GM23338 (cell line): ENCODE measurements around the gene EPHA10. TPM values are rescaled to one million over a fixed set of nuclear protein-coding genes. Genes with fewer than 3 reads are reported as not detected.

Experiments
- ATAC-seq: fragments of 200-7000 bp; cut with Tn5 transposase; 3 replicates; pipeline ENCODE4 v1.9.1; 2020
- DNase-seq: peaks from one replicate; pipeline ENCODE4 v3.0.0-alpha.2; 2015; ENCODE audit warnings: low spot score
- H2AFZ ChIP-seq: fragments of 200-600 bp; sonication (generic); 2 replicates; pipeline ENCODE4 v1.8.0; 2016; ENCODE audit warnings: antibody characterized with exemption, mild to moderate bottlenecking, moderate library complexity
- H3F3A ChIP-seq: fragments of 200-600 bp; sonication (generic); replicated peaks from 2 replicates; pipeline ENCODE4 v1.8.0; 2017; ENCODE audit warnings: antibody characterized with exemption, mixed run types, low read depth
- H3K27ac ChIP-seq: fragments of 200-600 bp; sonication (generic); 2 replicates; pipeline ENCODE4 v1.6.1; 2016; ENCODE audit warnings: low read depth
- H3K27me3 ChIP-seq: fragments of 200-600 bp; sonication (generic); 2 replicates; pipeline ENCODE4 v1.8.0; 2016; ENCODE audit warnings: mild to moderate bottlenecking, mixed run types, moderate library complexity; ENCODE audit not compliant: insufficient read depth
- H3K36me3 ChIP-seq: fragments of 200-600 bp; sonication (generic); 2 replicates; pipeline ENCODE4 v1.8.0; 2016; ENCODE audit warnings: mild to moderate bottlenecking; ENCODE audit not compliant: insufficient read depth
- H3K4me1 ChIP-seq: fragments of 200-600 bp; sonication (generic); 2 replicates; pipeline ENCODE4 v1.8.0; 2016; ENCODE audit warnings: mild to moderate bottlenecking, moderate library complexity; ENCODE audit not compliant: insufficient read depth
- H3K4me2 ChIP-seq: fragments of 200-600 bp; sonication (generic); 2 replicates; pipeline ENCODE4 v1.7.1; 2017; ENCODE audit warnings: mixed run types
- H3K4me3 ChIP-seq: fragments of 200-600 bp; sonication (generic); 2 replicates; pipeline ENCODE4 v1.6.1; 2016; ENCODE audit warnings: mixed run types
- H3K79me2 ChIP-seq: fragments of 200-600 bp; sonication (generic); replicated peaks from 2 replicates; pipeline ENCODE4 v1.8.0; 2017; ENCODE audit warnings: mild to moderate bottlenecking; ENCODE audit not compliant: insufficient read depth
- H3K9me2 ChIP-seq: fragments of 200-600 bp; sonication (generic); 2 replicates; pipeline ENCODE4 v1.8.0; 2017; ENCODE audit not compliant: insufficient read depth
- H4K20me1 ChIP-seq: fragments of 200-600 bp; sonication (generic); replicated peaks from 2 replicates; pipeline ENCODE4 v1.8.0; 2017; ENCODE audit warnings: mild to moderate bottlenecking; ENCODE audit not compliant: insufficient read depth
- H3K27ac Mint-ChIP-seq: 2 replicates; pipeline ENCODE4 v1.8.0; 2020; ENCODE audit warnings: inconsistent platforms, mild to moderate bottlenecking, moderate library complexity, mixed read lengths
- H3K27me3 Mint-ChIP-seq: 3 replicates; pipeline ENCODE4 v1.8.0; 2022; ENCODE audit warnings: low read depth, mild to moderate bottlenecking, moderate library complexity, mixed read lengths, inconsistent platforms; ENCODE audit not compliant: insufficient read depth, poor library complexity
- H3K36me3 Mint-ChIP-seq: 3 replicates; pipeline ENCODE4 v1.8.0; 2021; ENCODE audit warnings: low read depth, mild to moderate bottlenecking, inconsistent platforms, moderate library complexity, mixed read lengths
- H3K4me1 Mint-ChIP-seq: 3 replicates; pipeline ENCODE4 v1.8.0; 2020; ENCODE audit warnings: mild to moderate bottlenecking, inconsistent platforms, mixed read lengths
- H3K4me3 Mint-ChIP-seq: 3 replicates; pipeline ENCODE4 v1.8.0; 2021; ENCODE audit warnings: moderate library complexity, mild to moderate bottlenecking, inconsistent platforms, mixed read lengths
- H3K9me3 Mint-ChIP-seq: 3 replicates; pipeline ENCODE4 v1.8.0; 2020; ENCODE audit warnings: moderate library complexity, mild to moderate bottlenecking, inconsistent platforms, mixed read lengths
- CREB1 ChIP-seq: fragments of 250-450 bp; sonication (Bioruptor Pico); IDR thresholded peaks from 2 replicates; pipeline ENCODE4 v1.5.0; 2020; ENCODE audit warnings: low read depth, mild to moderate bottlenecking, moderate library complexity
- ETS1 ChIP-seq: IDR thresholded peaks from 2 replicates; pipeline ENCODE4 v1.6.1; 2016; ENCODE audit warnings: antibody characterized with exemption
- EZH2 ChIP-seq: fragments of 200-600 bp; sonication (generic); IDR thresholded peaks from one replicate; pipeline ENCODE4 v1.8.0; 2017; ENCODE audit warnings: antibody characterized with exemption, mild to moderate bottlenecking, low read depth; ENCODE audit not compliant: unreplicated experiment
- JUNB ChIP-seq: IDR thresholded peaks from one replicate; pipeline ENCODE4 v1.6.1; 2016; ENCODE audit warnings: antibody characterized with exemption; ENCODE audit not compliant: unreplicated experiment
- POLR2AphosphoS5 ChIP-seq: IDR thresholded peaks from 2 replicates; pipeline ENCODE4 v1.6.1; 2016; ENCODE audit warnings: antibody characterized with exemption, low read depth
- STAT1 ChIP-seq: IDR thresholded peaks from one replicate; pipeline ENCODE4 v1.6.1; 2016; ENCODE audit warnings: antibody characterized with exemption; ENCODE audit not compliant: unreplicated experiment
- polyA plus RNA-seq: library from polyadenylated mRNA; unstranded; fragments of >200 nt; fragmentation: Nextera tagmentation; extraction: Ambion mirVana; gene quantifications from 2 replicates; pipeline ENCODE4 v1.2.1, GENCODE V29; 2016
- total RNA-seq: library from RNA; depleted of rRNA; stranded (reverse); fragments of >200 nt; shearing (Covaris generic); gene quantifications from 2 replicates; pipeline ENCODE4 v1.2.3, GENCODE V29; 2014
- TF ChIP-seq, protein P1 (sequence below): IDR thresholded peaks from one replicate; pipeline ENCODE4 v1.6.1; 2018; ENCODE audit warnings: antibody characterized with exemption; ENCODE audit not compliant: unreplicated experiment
- TF ChIP-seq, protein P2 (sequence below), 2 experiments: fragments of 200-600 bp in 1 of 2; sonication (generic) in 1 of 2; conservative IDR thresholded peaks; 2 replicates each; pipeline versions ENCODE4 v1.5.1 to v1.6.1; 2016 to 2017; ENCODE audit warnings: antibody characterized with exemption in 2 of 2, low read depth in 2 of 2, mild to moderate bottlenecking in 2 of 2, moderate library complexity in 1 of 2
- TF ChIP-seq, protein P3 (sequence below): fragments of 250-450 bp; sonication (Bioruptor Pico); IDR thresholded peaks from 2 replicates; pipeline ENCODE4 v1.5.0; 2020; ENCODE audit warnings: mild to moderate bottlenecking, moderate library complexity

EPHA10 gene
- total and polyA plus RNA-seq, 2 experiments from 2014 or later, result 0.76 to 2.4 TPM

- H3K9me2 ChIP-seq, result no peaks in the 10 kb centered on the region
- no peaks in the 10 kb centered on the region for H3F3A ChIP-seq
- peak within 1 kb of the TSS; percentile 99 for H2AFZ ChIP-seq
- H3K36me3 ChIP-seq, result peaks cover 27% of the 10 kb centered on the region
- peak within 1 kb of the TSS; percentile 68; the same call in 1 of the 2 replicates for H3K27ac ChIP-seq
- DNase-seq (peak; percentile 98), ATAC-seq (peak; percentile 93)
- Mint-ChIP-seq H3K4me1 (peaks cover 18% of the 10 kb centered on the region), H3K9me3 (no peaks in the 10 kb centered on the region; the same call in 2 of the 3 replicates), H3K36me3 (peaks cover 38% of the 10 kb centered on the region), H3K27ac (peak within 1 kb of the TSS; percentile 96), H3K4me3 (peak within 1 kb of the TSS; percentile 99), H3K27me3 (peaks cover 8% of the 10 kb centered on the region)
- peaks cover 14% of the 10 kb centered on the region; the same call in 1 of the 2 replicates for H3K4me1 ChIP-seq
- TF ChIP-seq ETS1 (peak; percentile 94), EZH2 (no peak), POLR2AphosphoS5 (peak; percentile 95), CREB1 (CRISPR knock-in tag) (peak; percentile 83), JUNB (no peak), STAT1 (no peak)
- TF ChIP-seq, protein P1, sequence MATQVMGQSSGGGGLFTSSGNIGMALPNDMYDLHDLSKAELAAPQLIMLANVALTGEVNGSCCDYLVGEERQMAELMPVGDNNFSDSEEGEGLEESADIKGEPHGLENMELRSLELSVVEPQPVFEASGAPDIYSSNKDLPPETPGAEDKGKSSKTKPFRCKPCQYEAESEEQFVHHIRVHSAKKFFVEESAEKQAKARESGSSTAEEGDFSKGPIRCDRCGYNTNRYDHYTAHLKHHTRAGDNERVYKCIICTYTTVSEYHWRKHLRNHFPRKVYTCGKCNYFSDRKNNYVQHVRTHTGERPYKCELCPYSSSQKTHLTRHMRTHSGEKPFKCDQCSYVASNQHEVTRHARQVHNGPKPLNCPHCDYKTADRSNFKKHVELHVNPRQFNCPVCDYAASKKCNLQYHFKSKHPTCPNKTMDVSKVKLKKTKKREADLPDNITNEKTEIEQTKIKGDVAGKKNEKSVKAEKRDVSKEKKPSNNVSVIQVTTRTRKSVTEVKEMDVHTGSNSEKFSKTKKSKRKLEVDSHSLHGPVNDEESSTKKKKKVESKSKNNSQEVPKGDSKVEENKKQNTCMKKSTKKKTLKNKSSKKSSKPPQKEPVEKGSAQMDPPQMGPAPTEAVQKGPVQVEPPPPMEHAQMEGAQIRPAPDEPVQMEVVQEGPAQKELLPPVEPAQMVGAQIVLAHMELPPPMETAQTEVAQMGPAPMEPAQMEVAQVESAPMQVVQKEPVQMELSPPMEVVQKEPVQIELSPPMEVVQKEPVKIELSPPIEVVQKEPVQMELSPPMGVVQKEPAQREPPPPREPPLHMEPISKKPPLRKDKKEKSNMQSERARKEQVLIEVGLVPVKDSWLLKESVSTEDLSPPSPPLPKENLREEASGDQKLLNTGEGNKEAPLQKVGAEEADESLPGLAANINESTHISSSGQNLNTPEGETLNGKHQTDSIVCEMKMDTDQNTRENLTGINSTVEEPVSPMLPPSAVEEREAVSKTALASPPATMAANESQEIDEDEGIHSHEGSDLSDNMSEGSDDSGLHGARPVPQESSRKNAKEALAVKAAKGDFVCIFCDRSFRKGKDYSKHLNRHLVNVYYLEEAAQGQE, result no peak
- TF ChIP-seq, protein P2, sequence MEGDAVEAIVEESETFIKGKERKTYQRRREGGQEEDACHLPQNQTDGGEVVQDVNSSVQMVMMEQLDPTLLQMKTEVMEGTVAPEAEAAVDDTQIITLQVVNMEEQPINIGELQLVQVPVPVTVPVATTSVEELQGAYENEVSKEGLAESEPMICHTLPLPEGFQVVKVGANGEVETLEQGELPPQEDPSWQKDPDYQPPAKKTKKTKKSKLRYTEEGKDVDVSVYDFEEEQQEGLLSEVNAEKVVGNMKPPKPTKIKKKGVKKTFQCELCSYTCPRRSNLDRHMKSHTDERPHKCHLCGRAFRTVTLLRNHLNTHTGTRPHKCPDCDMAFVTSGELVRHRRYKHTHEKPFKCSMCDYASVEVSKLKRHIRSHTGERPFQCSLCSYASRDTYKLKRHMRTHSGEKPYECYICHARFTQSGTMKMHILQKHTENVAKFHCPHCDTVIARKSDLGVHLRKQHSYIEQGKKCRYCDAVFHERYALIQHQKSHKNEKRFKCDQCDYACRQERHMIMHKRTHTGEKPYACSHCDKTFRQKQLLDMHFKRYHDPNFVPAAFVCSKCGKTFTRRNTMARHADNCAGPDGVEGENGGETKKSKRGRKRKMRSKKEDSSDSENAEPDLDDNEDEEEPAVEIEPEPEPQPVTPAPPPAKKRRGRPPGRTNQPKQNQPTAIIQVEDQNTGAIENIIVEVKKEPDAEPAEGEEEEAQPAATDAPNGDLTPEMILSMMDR (conservative IDR thresholded peaks at IDR 0.05; ENCODE audit: low read depth in 2 of 2), result peak; percentile 46 to 64
- TF ChIP-seq, protein P3, sequence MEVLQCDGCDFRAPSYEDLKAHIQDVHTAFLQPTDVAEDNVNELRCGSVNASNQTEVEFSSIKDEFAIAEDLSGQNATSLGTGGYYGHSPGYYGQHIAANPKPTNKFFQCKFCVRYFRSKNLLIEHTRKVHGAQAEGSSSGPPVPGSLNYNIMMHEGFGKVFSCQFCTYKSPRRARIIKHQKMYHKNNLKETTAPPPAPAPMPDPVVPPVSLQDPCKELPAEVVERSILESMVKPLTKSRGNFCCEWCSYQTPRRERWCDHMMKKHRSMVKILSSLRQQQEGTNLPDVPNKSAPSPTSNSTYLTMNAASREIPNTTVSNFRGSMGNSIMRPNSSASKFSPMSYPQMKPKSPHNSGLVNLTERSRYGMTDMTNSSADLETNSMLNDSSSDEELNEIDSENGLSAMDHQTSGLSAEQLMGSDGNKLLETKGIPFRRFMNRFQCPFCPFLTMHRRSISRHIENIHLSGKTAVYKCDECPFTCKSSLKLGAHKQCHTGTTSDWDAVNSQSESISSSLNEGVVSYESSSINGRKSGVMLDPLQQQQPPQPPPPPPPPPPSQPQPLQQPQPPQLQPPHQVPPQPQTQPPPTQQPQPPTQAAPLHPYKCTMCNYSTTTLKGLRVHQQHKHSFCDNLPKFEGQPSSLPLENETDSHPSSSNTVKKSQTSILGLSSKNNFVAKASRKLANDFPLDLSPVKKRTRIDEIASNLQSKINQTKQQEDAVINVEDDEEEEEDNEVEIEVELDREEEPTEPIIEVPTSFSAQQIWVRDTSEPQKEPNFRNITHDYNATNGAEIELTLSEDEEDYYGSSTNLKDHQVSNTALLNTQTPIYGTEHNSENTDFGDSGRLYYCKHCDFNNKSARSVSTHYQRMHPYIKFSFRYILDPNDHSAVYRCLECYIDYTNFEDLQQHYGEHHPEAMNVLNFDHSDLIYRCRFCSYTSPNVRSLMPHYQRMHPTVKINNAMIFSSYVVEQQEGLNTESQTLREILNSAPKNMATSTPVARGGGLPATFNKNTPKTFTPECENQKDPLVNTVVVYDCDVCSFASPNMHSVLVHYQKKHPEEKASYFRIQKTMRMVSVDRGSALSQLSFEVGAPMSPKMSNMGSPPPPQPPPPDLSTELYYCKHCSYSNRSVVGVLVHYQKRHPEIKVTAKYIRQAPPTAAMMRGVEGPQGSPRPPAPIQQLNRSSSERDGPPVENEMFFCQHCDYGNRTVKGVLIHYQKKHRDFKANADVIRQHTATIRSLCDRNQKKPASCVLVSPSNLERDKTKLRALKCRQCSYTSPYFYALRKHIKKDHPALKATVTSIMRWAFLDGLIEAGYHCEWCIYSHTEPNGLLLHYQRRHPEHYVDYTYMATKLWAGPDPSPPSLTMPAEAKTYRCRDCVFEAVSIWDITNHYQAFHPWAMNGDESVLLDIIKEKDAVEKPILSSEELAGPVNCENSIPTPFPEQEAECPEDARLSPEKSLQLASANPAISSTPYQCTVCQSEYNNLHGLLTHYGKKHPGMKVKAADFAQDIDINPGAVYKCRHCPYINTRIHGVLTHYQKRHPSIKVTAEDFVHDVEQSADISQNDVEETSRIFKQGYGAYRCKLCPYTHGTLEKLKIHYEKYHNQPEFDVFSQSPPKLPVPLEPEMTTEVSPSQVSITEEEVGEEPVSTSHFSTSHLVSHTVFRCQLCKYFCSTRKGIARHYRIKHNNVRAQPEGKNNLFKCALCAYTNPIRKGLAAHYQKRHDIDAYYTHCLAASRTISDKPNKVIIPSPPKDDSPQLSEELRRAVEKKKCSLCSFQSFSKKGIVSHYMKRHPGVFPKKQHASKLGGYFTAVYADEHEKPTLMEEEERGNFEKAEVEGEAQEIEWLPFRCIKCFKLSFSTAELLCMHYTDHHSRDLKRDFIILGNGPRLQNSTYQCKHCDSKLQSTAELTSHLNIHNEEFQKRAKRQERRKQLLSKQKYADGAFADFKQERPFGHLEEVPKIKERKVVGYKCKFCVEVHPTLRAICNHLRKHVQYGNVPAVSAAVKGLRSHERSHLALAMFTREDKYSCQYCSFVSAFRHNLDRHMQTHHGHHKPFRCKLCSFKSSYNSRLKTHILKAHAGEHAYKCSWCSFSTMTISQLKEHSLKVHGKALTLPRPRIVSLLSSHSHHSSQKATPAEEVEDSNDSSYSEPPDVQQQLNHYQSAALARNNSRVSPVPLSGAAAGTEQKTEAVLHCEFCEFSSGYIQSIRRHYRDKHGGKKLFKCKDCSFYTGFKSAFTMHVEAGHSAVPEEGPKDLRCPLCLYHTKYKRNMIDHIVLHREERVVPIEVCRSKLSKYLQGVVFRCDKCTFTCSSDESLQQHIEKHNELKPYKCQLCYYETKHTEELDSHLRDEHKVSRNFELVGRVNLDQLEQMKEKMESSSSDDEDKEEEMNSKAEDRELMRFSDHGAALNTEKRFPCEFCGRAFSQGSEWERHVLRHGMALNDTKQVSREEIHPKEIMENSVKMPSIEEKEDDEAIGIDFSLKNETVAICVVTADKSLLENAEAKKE (CRISPR knock-in tag), result no peak
- H3K27me3 ChIP-seq, result no peaks in the 10 kb centered on the region
- H3K79me2 ChIP-seq, result peaks cover 44% of the 10 kb centered on the region
- peak within 1 kb of the TSS; percentile 81 for H3K4me3 ChIP-seq
- peaks cover 26% of the 10 kb centered on the region; the same call in 1 of the 2 replicates for H4K20me1 ChIP-seq
- H3K4me2 ChIP-seq, result peak within 1 kb of the TSS; percentile 97
These were observed 72.7 kb downstream of the EPHA10 start, which contains the start of gene CDCA8 for GRCh38 chr1:37692078-37692833. Gene CDCA8 (plus strand): TSS chr1:37692516. CDS start chr1:37692691, 175 bp downstream.
